ENCODE results near the gene LZTS2.

Gene LZTS2

GRCh38 chr10:100998991-100999741 is 442 bp upstream of the LZTS2 start:
- DNase-seq (ENCODE audit: low read depth): peak; percentile 54

- DNase-seq (ENCODE audit: low read depth): no peak
Measured at GRCh38 chr10:101000127-101000914, 713 bp downstream of the LZTS2 start.

- no peak for DNase-seq (ENCODE audit: low read depth)
Measured at GRCh38 chr10:101000915-101001658, 1.5 kb downstream of the LZTS2 start.

- DNase-seq (ENCODE audit: low read depth): no peak
Measured at GRCh38 chr10:101001659-101002035, 2.0 kb downstream of the LZTS2 start.

GRCh38 chr10:101002456-101002855 is 2.8 kb downstream of the LZTS2 start:
- DNase-seq (ENCODE audit: low read depth): no peak

GRCh38 chr10:101003639-101004206 is 4.1 kb downstream of the LZTS2 start:
- no peak for DNase-seq (ENCODE audit: low read depth)

- no peak for DNase-seq (ENCODE audit: low read depth)
Measured at GRCh38 chr10:101005361-101005760, 5.8 kb downstream of the LZTS2 start.

GRCh38 chr10:101005869-101006567 is 6.4 kb downstream of the LZTS2 start:
- no peak for DNase-seq (ENCODE audit: low read depth)

- no peak for DNase-seq (ENCODE audit: low read depth)
Measured at GRCh38 chr10:101006593-101007098, 7.0 kb downstream of the LZTS2 start.

- no peak for DNase-seq (ENCODE audit: low read depth)
Measured at GRCh38 chr10:101007099-101007711, 7.6 kb downstream of the LZTS2 start.

GRCh38 chr10:101007915-101008822 is 8.6 kb downstream of the LZTS2 start:
- DNase-seq (ENCODE audit: low read depth): no peak

- no peak for DNase-seq (ENCODE audit: low read depth)
Measured at GRCh38 chr10:101008823-101009423, 9.3 kb downstream of the LZTS2 start.

GRCh38 chr10:101010329-101010728 is 10.7 kb downstream of the LZTS2 start:
- no peak for DNase-seq (ENCODE audit: low read depth)

- DNase-seq (ENCODE audit: low read depth): no peak
Measured at GRCh38 chr10:101011517-101012423, 12.2 kb downstream of the LZTS2 start.

- DNase-seq (ENCODE audit: low read depth): peak; percentile 58
Measured at GRCh38 chr10:101012525-101013364, 13.1 kb downstream of the LZTS2 start.

GRCh38 chr10:101013365-101013825 is 13.8 kb downstream of the LZTS2 start:
- no peak for DNase-seq (ENCODE audit: low read depth)

- DNase-seq (ENCODE audit: low read depth): peak; percentile 25
Measured at GRCh38 chr10:101014230-101014884, 14.7 kb downstream of the LZTS2 start.

All from T-helper 22 cell (primary cell).